ENCODE measurements around the gene MMP7.
"Not testable (repeated sequence)": the region's sequence is repeated elsewhere in the genome, so short reads cannot be mapped to it uniquely, and the experiment has no call there.

Gene MMP7

GRCh38 chr11:102534261-102534872 is 3.8 kb upstream of the MMP7 start:
- DNase-seq: no peak

DNA sequence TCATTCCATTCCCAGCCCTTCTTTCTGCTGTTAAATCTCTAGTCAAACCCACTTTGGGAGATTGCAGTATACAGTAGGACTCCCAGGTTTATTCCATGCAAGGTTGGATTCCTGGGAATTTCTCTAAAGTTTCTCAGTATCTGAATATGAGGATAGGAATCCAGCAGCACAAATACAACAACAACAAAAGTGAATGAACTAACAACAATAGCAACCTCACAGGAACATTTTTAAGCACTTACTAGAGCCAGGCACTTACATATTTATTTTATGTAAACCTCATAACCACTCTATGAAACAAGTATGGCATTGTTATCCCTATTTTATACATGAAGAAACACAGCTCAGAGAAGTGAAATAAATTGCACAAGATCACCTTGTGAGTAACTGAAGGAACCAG is 1.9 kb downstream of the MMP7 start:
- DNase-seq: no peak

DNA sequence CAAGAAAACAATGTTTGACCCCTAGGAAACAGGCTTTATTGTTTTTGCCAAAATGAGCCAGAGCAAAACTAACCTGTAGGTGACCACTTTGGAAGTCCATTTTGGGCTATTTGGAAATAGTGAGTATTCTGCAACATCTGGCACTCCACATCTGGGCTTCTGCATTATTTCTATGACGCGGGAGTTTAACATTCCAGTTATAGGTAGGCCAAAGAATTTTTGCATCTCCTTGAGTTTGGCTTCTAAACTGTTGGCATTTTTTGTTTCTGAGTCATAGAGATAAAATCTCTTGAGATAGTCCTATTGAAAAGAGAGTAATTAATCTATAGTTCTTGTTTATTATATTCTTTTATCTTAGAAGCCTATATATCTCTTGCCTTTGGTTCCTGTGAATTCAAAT is 2.9 kb downstream of the MMP7 start:
- DNase-seq: no peak

DNA sequence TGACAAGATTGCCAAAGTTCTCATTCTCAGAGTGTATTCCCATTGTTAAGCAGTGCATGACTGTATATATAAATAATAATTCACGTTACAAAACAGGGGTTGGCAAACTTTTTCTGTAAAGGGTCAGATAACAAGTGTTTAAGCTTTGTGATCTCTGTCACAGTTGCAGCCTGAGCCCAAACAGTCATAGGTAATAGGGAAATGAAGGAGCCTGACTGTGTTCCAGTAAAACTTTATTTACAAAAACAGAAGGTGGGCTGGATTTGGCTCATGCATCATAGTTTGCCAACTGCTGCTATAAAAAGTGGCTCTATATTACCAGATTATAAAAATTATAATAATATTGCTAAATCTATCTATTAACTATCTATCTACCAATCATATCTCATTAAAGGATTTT is 3.5 kb downstream of the MMP7 start:
- DNase-seq: no peak

DNA sequence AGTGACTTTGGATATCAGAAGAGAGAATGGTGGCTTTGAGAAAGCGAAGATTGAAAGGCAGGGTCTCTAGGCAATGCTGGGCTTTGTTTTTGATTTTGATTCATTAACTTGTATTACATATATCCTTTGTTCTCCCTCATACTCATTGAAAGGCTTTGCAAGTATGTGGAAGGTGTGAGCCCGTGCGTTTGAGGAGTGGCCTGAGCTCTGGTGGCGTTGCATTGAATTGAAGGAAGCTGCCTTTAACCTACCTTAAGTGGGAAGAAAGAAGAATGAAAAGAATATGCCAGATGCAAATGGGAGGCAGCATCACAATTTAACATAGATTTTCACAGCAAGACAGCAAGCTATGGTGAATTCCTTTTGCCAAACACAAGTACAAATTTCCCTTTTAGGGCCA is 6.7 kb downstream of the MMP7 start:
- DNase-seq: no peak

DNA sequence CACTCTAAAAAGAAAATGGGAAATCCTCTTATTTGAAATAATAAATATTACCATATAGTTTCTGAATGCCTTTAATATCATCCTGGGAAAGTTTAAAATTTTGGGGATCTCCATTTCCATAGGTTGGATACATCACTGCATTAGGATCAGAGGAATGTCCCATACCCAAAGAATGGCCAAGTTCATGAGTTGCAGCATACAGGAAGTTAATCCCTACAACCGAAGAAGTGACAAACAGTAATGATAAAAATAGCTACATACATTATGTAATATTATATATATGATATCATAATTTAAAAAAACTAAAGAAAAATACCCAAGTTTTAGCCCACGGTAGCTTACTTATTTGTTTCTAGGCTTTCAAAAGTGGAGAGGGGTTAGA is 7.4 kb downstream of the MMP7 start:
- no peak for DNase-seq

- no peak for DNase-seq
These were observed 8.0 kb downstream of the MMP7 start for GRCh38 chr11:102522312-102523188.

GRCh38 chr11:102521121-102521520 is 9.4 kb downstream of the MMP7 start:
- no peak for DNase-seq

- DNase-seq: no peak
These were observed 10.0 kb downstream of the MMP7 start for GRCh38 chr11:102520514-102520913.

- no peak for DNase-seq
These were observed 12.1 kb downstream of the MMP7 start for GRCh38 chr11:102518296-102519094.

GRCh38 chr11:102517670-102518069 is 12.9 kb downstream of the MMP7 start:
- DNase-seq: no peak

DNA sequence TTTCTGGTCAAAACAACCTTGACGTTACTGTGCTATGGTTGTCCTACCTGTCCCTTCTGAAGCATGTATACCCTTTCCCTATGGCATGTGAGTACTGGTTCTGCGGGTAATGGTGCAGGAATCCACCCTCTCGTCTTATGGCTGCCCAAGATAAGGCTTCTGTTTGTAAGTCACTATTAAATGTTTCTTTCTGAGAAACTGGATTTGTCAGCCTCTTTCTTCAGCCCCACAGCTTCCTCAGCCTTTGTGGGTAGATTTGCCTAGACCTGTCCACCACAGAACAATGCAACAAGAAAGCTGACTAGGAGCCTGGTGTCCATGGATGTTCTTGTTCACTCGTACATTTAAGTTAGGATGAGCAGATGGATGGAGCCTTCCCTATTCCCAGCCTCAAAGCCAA is 14.4 kb downstream of the MMP7 start:
- DNase-seq: no peak

- DNase-seq: peak in 1 of 2 experiments; percentile 50
These were observed 16.7 kb downstream of the MMP7 start for GRCh38 chr11:102513869-102514268.

DNA sequence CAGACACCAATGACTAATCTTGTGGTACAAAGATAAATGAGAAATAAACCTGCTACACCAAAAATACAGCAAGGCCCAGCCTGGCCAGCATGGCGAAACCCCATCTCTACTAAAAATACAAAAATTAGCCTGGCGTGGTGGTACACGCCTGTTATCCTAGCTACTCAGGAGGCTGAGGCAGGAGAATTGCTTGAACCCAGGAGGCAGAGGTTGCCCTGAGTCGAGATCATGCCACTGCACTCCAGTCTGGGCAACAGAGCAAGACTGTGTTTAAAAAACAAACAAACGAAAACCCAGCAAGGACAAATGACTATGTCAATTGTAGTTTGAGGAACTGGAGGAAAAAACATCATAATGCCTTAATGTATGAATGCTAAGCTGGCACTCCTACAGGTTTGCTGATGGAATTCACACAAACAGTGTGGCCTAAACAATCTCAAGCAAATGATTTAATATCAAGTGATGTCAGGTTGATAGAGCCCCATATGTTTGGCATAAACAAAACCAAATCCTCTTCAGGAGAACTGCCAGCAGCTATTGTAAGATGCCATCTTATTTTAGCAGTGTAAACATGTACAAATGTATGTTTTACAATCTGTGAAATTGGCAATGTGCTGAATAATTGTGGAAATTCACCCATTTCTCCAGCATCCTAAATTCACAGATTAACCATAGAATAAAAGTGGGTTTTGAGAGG is 20.0 kb downstream of the MMP7 start:
- no peak for DNase-seq

DNA sequence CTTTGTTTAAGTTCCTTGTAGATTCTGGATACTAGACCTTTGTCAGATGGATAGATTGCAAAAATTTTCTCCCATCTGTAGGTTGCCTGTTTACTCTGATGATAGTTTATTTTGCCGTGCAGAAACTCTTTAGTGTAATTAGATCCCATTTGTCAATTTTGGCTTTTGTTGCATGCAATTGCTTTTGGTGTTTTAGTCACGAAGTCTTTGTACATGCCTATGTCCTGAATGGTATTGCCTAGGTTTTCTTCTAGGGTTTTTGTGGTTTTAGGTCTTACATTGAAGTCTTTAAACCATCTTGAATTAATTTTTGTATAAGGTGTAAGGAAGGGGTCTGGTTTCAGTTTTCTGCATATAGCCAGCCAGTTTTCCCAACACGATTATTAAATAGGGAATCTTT is 27.7 kb downstream of the MMP7 start:
- DNase-seq: not testable (repeated sequence)

GRCh38 chr11:102500829-102501228 is 29.7 kb downstream of the MMP7 start:
- DNase-seq: no peak

DNA sequence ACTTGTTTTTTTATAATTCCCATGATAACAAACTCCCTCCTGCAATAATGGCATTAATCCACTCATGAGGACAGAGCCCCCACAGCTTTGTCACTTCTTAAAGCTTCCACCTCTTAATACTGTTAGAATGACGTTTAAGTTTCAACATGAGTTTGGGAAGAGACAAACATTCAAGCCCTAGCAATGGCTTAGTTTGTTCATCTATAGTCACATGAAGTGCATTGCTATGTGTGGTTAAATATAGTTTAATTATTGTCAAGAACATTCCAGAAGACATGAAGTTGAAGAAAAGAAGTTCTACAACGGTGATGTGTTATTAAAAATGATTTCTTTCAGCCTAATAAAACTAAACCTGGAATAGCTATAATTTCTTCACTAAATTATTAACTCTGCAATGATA is 30.6 kb downstream of the MMP7 start:
- DNase-seq: no peak

DNA sequence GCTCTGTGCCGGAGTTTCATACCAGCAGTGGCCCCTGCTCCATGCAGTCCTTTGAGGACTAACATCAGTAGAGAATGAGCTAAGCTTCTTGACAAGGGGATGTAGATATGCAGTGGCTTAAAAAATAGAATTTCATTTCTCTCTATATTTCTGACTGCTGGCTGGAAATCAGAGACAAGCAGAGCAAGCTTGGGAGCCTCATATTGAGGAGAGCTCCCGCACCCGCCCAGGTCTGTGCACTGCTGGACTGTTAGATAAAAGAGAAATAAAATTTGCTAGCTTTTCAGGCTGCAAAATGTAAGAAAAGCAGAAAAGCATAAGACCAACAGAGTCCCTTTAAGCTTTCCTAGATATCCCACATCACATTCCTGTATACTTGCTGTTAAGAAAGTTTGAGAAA is 31.4 kb downstream of the MMP7 start:
- DNase-seq: no peak

GRCh38 chr11:102497061-102497460 is 33.5 kb downstream of the MMP7 start:
- no peak for DNase-seq

GRCh38 chr11:102495161-102496042 is 35.1 kb downstream of the MMP7 start:
- DNase-seq: peak; percentile 77 to 84

- no peak for DNase-seq
These were observed 36.3 kb downstream of the MMP7 start for GRCh38 chr11:102494216-102494615.

DNA sequence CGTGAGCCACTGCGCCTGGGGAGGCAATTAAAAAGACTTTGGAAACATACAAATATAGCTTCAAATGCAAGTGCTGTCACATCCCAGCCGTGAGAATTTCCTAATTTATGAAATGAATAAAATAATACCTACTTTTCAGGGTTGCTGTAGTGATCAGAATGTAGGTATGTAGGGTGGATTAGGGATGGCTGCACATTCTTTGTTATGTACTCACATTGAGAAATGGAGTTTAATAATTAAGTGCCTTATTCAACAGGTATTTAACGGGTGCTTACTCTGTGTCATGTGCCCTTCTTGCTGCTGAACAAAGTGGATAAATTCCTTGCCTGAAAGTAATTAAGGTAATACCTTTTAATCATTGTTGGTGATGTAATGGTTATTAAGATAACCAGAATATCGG is 37.0 kb downstream of the MMP7 start:
- DNase-seq: no peak
